SH-SY5Y (cell line): Measurements from ENCODE around the gene KLHL5.

Source experiments
- GATA2 ChIP-seq: IDR thresholded peaks from 2 replicates; pipeline ENCODE4 v1.6.1; 2011; ENCODE audit warnings: mild to moderate bottlenecking, low read depth, low read length
- GATA3 ChIP-seq: IDR thresholded peaks from 2 replicates; pipeline ENCODE4 v1.6.1; 2011; ENCODE audit warnings: low read depth, mild to moderate bottlenecking, low read length, moderate library complexity

KLHL5 gene, protein sequence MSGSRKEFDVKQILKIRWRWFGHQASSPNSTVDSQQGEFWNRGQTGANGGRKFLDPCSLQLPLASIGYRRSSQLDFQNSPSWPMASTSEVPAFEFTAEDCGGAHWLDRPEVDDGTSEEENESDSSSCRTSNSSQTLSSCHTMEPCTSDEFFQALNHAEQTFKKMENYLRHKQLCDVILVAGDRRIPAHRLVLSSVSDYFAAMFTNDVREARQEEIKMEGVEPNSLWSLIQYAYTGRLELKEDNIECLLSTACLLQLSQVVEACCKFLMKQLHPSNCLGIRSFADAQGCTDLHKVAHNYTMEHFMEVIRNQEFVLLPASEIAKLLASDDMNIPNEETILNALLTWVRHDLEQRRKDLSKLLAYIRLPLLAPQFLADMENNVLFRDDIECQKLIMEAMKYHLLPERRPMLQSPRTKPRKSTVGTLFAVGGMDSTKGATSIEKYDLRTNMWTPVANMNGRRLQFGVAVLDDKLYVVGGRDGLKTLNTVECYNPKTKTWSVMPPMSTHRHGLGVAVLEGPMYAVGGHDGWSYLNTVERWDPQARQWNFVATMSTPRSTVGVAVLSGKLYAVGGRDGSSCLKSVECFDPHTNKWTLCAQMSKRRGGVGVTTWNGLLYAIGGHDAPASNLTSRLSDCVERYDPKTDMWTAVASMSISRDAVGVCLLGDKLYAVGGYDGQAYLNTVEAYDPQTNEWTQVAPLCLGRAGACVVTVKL

DNA sequence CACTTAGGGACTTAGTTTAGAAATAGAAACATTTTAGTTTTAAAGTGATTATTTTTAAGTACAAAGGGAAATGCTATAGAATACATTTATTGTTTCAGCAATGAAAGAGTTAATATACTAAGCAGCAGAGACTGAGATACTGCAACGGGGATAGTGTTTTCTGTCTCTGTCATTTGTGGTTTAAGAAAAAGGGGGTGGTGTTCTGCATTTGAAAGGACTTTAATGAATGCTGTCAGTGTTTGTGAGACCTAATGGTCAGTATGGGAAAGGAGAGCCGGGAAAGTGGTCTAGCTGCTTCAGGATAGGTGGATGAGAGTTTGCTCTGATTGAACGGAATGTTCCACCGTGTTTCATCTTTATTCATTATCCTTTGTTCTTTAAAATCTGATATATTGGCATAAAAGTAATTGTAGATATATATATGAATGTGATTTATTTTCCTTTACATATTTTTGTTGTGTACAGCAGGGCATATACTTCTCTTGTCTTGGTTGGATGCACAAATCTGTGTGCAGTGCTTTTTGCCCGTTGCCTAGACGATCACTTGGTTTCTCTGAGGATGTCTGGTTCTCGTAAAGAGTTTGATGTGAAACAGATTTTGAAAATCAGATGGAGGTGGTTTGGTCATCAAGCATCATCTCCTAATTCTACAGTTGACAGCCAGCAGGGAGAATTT lies at the start of gene KLHL5:
Gene KLHL5, plus strand, starts transcription at position 139 of the 676 bp plus-strand sequence. Its CDS starts 421 bp downstream, at position 560.
- no peak for TF ChIP-seq GATA3
- TF ChIP-seq GATA2, result no peak

DNA sequence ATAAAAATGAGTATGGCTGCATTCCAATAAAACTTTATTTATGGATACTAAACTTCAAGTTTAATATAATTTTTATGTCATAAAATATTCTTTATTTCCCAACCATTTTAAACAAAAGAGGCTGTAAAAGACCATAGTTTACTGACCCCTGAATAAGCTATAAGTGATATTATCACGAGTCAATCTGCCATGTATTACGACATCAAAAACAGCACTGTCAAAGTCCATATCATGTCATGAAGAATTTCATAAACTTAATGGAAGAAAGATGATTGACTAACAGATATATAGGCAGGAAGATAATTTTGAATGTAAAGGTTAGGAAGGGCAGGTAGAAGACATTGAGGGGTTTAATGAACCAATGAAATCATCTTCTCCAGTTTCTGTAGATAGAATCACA lies 48.0 kb upstream of the KLHL5 start:
- TF ChIP-seq GATA3 (no peak), GATA2 (no peak)

DNA sequence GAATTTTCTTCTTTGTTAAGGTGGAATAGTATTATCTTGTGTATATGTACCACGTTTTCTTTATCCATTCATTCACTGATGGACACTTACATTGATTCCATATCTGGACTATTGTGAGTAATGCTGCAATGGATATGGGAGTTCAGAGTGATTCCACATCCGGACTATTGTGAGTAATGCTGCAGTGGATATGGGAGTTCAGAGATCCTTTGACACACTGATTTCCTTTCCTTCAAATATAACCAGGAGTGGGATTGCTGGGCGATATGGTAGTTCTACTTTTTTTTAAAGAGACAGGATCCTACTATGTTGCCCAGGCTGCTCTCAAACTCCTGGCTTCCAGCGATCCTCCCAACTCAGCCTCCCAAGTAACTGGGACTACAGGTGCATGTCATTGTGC lies 41.9 kb upstream of the KLHL5 start:
- TF ChIP-seq GATA2, result no peak
- TF ChIP-seq GATA3, result no peak

DNA sequence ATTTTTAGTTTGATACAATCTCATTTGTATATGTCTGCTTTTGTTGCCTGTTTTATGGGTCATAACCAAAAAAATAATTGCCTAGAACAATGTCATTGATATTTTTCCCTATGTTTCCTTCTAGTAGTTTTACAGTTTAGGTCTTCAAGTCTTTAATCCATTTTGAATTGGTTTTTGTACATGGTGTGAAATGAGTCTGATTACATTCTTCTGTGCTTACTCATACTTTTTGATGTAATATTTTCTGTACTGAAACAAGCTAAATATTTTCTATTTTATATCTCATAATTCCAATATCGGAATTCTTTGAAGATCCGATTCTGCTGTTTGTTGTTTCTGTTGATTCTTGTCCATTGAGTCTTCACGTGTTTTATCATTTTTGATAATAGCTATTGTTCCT lies 40.4 kb upstream of the KLHL5 start:
- TF ChIP-seq GATA3, result no peak
- TF ChIP-seq GATA2, result no peak

DNA sequence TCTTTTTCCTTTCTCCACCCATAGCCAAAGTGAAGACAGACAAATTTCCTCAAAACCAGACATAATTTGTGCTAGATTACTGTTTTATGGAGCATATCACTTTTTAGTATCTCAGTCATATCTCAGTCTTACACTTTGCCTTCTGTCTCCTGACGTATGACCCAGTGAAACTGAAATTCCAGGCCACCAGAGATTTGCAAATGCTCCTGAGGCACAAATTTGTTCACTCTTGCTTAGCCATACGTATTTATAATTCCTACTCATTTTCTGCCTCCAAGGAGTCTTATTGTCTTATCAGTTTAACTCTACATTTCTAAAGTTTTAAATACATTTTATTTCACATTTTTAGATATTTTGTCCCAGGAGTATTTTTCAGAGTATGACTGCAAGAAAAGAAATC lies 39.8 kb upstream of the KLHL5 start:
- TF ChIP-seq GATA3 (no peak), GATA2 (no peak)

DNA sequence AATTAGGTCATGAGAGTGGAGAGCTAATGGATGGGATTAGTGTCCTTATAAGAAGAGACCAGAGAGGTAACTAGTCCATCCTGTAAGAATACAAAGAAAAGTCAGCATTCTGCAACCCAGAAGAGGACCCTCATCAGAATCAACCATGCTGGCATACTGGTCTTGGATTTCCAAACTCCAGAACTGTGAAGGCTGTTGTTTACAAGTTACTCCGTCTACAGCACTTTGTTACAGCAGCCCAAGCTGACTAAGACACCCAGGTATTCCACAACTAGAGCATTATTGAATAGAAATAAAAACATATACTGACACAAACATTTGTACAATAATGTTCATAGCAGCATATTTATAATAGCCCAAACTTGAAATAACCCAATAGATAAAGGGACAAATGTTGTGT lies 39.0 kb upstream of the KLHL5 start:
- no peak for TF ChIP-seq GATA2
- no peak for TF ChIP-seq GATA3

DNA sequence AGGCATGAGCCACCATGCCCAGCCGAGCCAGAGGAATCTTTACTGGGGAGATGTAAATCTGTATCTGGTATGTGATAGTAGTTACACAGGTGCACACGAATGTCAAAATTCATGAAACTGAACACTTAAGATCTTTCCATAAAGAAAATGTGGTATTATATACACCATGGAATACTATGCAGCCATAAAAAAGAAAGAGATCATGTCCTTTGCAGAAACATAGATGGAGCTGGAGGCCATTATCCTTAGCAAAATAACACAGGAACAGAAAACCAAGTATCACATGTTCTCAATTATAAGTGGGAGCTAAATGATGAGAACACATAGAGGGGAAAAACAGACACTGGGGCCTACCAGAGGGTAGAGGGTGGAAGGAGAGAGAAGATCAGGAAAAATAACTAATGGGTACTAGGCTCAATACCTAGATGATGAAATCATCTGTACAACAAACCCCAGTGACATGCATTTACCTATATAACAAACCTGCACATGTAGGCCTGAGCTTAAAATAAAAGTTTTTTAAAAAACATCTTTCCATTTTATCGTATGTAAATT lies 37.6 kb upstream of the KLHL5 start:
- no peak for TF ChIP-seq GATA2
- TF ChIP-seq GATA3, result no peak

DNA sequence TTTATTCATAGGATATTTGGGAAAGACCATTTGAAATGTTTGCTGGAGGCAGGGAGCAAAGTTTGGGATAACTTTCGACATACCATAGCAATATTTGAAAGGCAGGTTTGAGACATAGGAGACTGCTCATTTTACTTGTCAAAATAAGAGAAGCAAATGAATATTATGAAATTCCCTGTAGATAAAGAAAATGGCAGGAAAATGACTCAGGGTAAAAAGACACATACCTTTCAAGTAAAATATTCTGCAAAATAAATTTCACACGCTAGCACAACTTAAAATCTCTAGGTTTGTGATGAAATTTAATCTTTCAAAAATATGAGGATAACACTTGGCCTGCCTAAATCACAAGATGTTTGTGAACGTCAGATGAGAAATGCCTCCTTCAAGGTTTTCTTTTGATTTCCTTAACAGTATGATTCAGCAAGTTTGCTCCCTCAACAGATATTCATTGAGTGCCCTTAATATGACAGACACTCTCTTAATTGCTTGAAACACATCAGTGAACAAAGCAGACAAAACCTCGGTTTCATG lies 36.4 kb upstream of the KLHL5 start:
- TF ChIP-seq GATA3 (no peak), GATA2 (no peak)

DNA sequence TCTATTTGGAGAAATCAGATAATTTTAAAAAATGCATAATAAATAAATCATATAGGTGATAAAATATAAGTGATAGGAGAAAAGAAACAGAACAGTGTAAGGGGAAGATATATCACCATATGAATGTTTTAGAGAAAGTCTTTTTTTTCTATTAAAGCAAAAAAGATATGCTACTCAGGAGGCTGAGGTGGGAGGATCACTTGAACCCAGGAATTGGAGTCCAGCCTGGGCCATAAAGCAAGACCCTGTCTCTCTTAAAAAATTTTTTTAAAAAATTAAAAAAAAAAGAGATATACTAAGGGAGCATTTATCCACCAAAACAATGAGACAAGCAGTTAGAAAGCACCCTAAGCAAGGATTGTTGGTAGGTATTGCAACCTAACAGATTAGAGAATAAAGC lies 35.9 kb upstream of the KLHL5 start:
- TF ChIP-seq GATA3 (no peak), GATA2 (no peak)

DNA sequence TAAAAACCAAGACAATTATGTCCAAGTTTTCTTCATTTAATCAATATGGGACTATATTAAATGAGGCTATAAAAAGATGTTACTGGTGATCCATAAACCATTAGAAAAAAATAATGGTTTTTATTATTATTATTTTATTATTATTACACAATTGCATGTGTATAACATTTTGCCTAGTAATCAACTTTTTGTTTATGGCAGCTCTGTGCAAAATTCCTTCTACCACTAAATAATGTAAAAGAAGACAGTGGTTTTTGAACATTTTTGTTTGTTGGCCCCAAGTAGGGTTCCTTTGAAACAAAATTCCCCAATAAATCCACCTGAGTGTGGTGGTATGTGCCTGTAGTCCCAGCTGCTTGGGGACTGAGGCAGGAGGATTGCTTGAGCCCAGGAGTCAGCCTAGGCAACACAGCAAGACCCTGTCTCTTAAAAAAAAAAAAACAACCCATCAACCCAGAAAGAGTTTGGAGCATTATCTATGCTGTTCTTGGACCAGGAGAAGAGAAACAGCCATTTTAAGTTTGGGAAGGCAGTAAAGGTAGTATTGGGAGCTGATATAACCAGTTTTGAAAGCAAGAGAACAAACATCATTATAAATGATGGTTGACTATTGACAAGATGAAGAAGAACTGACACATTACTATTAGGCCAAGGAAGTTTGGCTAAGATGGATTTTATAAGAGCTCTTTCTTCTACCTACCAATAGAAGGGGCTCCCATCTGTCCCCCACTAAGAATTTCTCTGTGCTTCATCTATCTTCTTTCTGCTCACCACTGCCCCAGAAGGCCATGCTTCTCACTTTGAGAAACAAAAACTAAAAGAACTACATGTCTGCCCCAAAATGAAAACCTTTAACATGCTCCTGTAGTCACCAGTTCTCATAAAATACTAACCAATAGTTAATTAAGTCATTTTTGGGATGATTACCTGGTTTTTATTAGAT lies 32.0 kb upstream of the KLHL5 start:
- TF ChIP-seq GATA2, result no peak
- no peak for TF ChIP-seq GATA3

DNA sequence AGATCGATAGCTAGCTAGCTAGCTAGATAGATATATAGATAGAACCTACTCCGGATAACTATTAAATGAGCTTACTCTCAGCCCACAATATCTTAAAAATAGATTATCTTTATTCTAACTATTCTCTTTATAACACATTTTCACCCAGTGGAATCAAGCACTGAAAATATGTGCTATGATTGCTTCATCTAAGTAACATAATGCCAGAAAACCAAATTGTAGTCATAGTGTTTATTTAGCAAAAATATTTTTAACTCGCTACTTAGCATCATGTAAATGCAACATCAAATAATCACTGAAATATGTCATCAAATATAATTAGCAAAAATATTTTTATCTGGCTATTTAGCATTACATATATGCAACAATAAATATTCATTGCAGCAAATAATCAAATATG lies 31.3 kb upstream of the KLHL5 start:
- no peak for TF ChIP-seq GATA2
- TF ChIP-seq GATA3, result no peak

DNA sequence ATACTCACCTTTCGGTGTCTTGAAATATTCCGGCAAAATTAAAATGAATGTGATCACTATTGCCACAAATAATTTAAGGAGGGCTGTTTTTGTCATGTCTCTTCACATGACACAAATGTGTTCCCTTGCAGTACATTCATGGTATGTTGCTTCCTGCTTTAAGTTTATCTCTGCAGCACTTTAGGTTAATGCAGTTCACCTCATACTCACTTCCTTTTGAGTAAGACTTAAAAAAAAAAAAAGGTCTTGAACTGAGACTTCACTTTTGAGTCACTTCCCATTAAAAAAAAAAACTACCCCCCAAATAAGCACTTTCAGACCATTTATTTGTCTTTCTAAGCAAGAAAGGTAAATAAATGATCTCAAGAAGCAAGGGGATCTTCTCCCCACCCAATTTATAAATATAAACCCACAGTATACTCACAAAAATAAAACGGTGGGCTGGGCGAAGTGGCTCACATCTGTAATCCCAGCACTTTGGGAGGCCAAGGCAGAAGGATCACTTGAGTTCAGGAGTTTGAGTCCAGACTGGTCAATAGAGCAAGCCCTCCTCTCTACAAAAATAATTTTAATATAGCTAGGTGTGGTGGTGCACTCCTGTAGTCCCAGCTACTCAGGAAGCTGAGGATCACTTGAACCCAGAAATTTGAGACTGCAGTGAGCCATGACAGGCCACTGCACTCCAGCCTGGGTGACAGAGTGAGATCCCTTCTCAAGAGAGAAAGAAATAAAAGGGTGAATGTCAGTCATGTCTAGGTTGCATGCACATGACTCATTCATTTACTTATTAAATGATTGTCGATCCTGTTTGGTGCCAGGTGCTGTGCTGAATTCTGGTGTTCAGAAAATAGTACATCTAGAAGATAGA lies 29.6 kb upstream of the KLHL5 start, which contains the start of gene TMEM156:
Gene TMEM156, minus strand, starts transcription at position 192 of the 868 bp plus-strand sequence. Its CDS starts 96 bp downstream, at position 96.
- TF ChIP-seq GATA3, result no peak
- TF ChIP-seq GATA2, result no peak

DNA sequence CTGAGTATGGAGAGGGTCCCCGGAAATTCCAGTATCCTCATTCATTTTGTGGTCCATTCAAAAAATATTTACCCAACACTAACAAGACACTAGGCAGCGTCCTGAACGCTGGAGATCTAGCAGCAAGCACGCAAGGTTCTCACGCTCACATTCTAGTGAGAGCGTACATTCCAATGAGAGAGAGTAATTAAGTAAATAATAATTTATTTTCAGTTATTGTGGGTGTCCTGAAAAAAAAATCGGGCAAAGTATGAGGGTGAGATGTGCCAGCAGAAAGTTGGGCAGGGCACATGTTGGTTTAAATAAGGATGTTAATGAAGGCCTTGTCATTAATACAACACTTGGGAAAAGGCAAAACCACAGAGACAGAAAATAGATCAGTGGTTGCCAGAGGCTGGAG lies 25.9 kb upstream of the KLHL5 start:
- no peak for TF ChIP-seq GATA2
- TF ChIP-seq GATA3, result no peak
